Natural killer cell (primary cell): ENCODE measurements around the gene ZFHX3. TPM values are rescaled to one million over a fixed set of nuclear protein-coding genes. Genes with fewer than 3 reads are reported as not detected.
A peak's percentile ranks its signal among the peaks of the same experiment; 100 is the strongest.

Source experiments
- ATAC-seq, 3 donors: fragments of 150-1000 bp in 2 of 3; fragments of 200-7000 bp in 1 of 3; cut with Tn5 transposase; 1 replicate in 1 of 3; 2 replicates in 2 of 3; pipeline ENCODE4 v1.10.0; 2021; ENCODE audit warnings: mild to moderate bottlenecking in 2 of 3, moderate library complexity in 2 of 3
- DNase-seq, 2 donors: peaks; one replicate each; pipeline versions ENCODE4 v3.0.0 to v3.0.0-alpha.2; 2013 to 2021; ENCODE audit warnings: mixed read lengths in 1 of 2
- H3K27ac ChIP-seq: one replicate; pipeline ENCODE4 v1.5.1; 2013; ENCODE audit warnings: mild to moderate bottlenecking, low read length
- H3K27me3 ChIP-seq: one replicate; pipeline ENCODE4 v1.6.1; 2013; ENCODE audit warnings: low read length; ENCODE audit not compliant: control insufficient read depth, insufficient read depth
- H3K36me3 ChIP-seq: one replicate; pipeline ENCODE4 v1.6.1; 2013; ENCODE audit warnings: low read length; ENCODE audit not compliant: control insufficient read depth, insufficient read depth
- H3K4me1 ChIP-seq: one replicate; pipeline ENCODE4 v1.6.1; 2013; ENCODE audit warnings: low read length; ENCODE audit not compliant: control insufficient read depth, insufficient read depth
- H3K4me3 ChIP-seq: one replicate; pipeline ENCODE4 v1.5.1; 2013; ENCODE audit warnings: low read length
- H3K9me3 ChIP-seq: one replicate; pipeline ENCODE4 v1.6.1; 2013; ENCODE audit warnings: low read length; ENCODE audit not compliant: control insufficient read depth, insufficient read depth
- H3K27ac Mint-ChIP-seq, 2 donors: one replicate each; pipeline ENCODE4 v1.8.0; 2022; ENCODE audit warnings: mild to moderate bottlenecking in 2 of 2, mixed read lengths in 2 of 2, moderate library complexity in 1 of 2
- H3K27me3 Mint-ChIP-seq, 2 donors: one replicate each; pipeline ENCODE4 v1.8.0; 2022; ENCODE audit warnings: low read depth in 2 of 2, mixed read lengths in 2 of 2
- H3K36me3 Mint-ChIP-seq: one replicate; pipeline ENCODE4 v1.8.0; 2022; ENCODE audit warnings: mixed read lengths
- H3K4me1 Mint-ChIP-seq, 2 donors: one replicate each; pipeline ENCODE4 v1.8.0; 2022; ENCODE audit warnings: mixed read lengths in 2 of 2
- H3K4me3 Mint-ChIP-seq: one replicate; pipeline ENCODE4 v1.8.0; 2022; ENCODE audit warnings: mild to moderate bottlenecking, moderate library complexity, mixed read lengths
- H3K9me3 Mint-ChIP-seq, 2 donors: one replicate each; pipeline ENCODE4 v1.8.0; 2022; ENCODE audit warnings: mixed read lengths in 2 of 2
- WGBS: methylation state at CpG from one replicate; pipeline ENCODE4 v1.1.7; 2013; ENCODE audit warnings: missing lambda C conversion rate; ENCODE audit not compliant: insufficient coverage; 5-methylcytosine and 5-hydroxymethylcytosine counted together
- intact Hi-C: fragments of 100-400 bp; cut with micrococcal nuclease; formaldehyde crosslinking; loops from one replicate; pipeline ENCODE4 v1.14.2; 2022
- total RNA-seq, 4 donors: library from RNA; stranded (reverse); fragments of 120-200 nt in 1 of 4; gene quantifications; one replicate each; pipeline versions ENCODE4 v1.2.3 to v1.2.4, GENCODE V29; 2013 to 2022
- TF ChIP-seq, protein P1 (sequence below): fragments of 200-600 bp; IDR thresholded peaks from one replicate; pipeline ENCODE4 v1.8.0; 2022; ENCODE audit warnings: antibody characterized with exemption

ZFHX3 gene
- total RNA-seq, 3 donors from 2014 or later (not counting 1 experiment from before 2014, with no cell fraction given): 5.8 to 7.8 (median 7.5) TPM

DNA sequence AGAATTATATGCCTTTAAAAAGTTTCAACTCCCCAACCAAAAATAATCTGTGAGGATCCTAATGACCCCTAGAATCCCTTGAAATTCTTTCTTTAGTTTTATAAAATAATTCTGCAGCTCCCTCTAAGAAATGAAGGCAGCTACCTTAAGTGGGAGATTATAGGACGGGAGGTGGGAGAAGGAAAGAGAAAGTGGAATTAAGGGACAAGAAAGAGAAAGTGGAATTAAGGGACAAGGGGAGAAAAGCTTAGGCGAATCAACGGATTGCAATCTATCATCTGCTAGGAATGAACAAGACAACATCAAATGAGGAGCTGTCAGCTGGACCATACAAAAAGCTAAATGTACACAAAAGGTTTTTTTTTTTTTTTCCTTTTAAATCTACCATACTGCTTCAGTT is 262.0 kb downstream of the ZFHX3 start:
- DNase-seq (no peak), ATAC-seq (no peak)
- Histone ChIP-seq H3K4me1 (peaks cover 14% of the 10 kb centered on the region), H3K27me3 (no peaks in the 10 kb centered on the region), H3K4me3 (no peak overlapping the region), H3K9me3 (no peaks in the 10 kb centered on the region), H3K27ac (no peak overlapping the region), H3K36me3 (no peaks in the 10 kb centered on the region)
- no peak overlapping the region for H3K27ac Mint-ChIP-seq
- peaks cover 0 to 6% of the 10 kb centered on the region in 2 donors for H3K27me3 Mint-ChIP-seq
- no peaks in the 10 kb centered on the region for H3K36me3 Mint-ChIP-seq
- H3K4me1 Mint-ChIP-seq: peaks cover 11 to 22% of the 10 kb centered on the region in 2 donors
- intact Hi-C loops: no loop called here
- H3K9me3 Mint-ChIP-seq: no peaks in the 10 kb centered on the region
- TF ChIP-seq, protein P1, sequence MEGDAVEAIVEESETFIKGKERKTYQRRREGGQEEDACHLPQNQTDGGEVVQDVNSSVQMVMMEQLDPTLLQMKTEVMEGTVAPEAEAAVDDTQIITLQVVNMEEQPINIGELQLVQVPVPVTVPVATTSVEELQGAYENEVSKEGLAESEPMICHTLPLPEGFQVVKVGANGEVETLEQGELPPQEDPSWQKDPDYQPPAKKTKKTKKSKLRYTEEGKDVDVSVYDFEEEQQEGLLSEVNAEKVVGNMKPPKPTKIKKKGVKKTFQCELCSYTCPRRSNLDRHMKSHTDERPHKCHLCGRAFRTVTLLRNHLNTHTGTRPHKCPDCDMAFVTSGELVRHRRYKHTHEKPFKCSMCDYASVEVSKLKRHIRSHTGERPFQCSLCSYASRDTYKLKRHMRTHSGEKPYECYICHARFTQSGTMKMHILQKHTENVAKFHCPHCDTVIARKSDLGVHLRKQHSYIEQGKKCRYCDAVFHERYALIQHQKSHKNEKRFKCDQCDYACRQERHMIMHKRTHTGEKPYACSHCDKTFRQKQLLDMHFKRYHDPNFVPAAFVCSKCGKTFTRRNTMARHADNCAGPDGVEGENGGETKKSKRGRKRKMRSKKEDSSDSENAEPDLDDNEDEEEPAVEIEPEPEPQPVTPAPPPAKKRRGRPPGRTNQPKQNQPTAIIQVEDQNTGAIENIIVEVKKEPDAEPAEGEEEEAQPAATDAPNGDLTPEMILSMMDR: no peak
- peak overlapping the region; percentile 31 for H3K4me3 Mint-ChIP-seq
- WGBS: 90% methylated on average over 3 of the region's 3 CpGs

DNA sequence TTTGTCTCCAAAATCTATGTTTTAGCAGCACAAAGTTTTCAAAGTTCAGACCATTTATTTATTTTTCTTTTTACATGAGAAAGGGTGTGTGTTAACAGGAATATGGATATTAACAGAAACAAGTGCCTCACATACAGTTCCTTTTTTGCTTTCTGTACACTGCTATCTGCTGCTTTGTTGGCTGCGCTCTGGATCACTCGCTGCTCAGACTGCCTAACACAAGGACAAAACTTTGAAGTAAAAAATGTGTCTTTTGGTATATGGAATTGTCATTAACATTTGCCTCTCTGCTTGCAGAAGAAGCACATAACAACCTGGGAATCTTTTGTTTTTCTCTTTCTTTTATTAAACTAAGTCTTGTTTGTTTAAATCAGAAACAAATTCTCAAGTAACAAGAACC is 262.8 kb downstream of the ZFHX3 start:
- Histone ChIP-seq H3K27me3 (no peaks in the 10 kb centered on the region), H3K4me1 (peaks cover 14% of the 10 kb centered on the region), H3K36me3 (no peaks in the 10 kb centered on the region), H3K9me3 (no peaks in the 10 kb centered on the region), H3K27ac (no peak overlapping the region), H3K4me3 (no peak overlapping the region)
- DNase-seq (no peak), ATAC-seq (no peak)
- Mint-ChIP-seq H3K9me3 (no peaks in the 10 kb centered on the region), H3K4me3 (no peak overlapping the region), H3K36me3 (no peaks in the 10 kb centered on the region), H3K4me1 (peaks cover 11 to 22% of the 10 kb centered on the region in 2 donors), H3K27me3 (peaks cover 0 to 6% of the 10 kb centered on the region in 2 donors), H3K27ac (no peak overlapping the region)
- intact Hi-C loops: no loop called here
- WGBS: 95% methylated on average over 2 of the region's 2 CpGs
- TF ChIP-seq, protein P1: no peak

DNA sequence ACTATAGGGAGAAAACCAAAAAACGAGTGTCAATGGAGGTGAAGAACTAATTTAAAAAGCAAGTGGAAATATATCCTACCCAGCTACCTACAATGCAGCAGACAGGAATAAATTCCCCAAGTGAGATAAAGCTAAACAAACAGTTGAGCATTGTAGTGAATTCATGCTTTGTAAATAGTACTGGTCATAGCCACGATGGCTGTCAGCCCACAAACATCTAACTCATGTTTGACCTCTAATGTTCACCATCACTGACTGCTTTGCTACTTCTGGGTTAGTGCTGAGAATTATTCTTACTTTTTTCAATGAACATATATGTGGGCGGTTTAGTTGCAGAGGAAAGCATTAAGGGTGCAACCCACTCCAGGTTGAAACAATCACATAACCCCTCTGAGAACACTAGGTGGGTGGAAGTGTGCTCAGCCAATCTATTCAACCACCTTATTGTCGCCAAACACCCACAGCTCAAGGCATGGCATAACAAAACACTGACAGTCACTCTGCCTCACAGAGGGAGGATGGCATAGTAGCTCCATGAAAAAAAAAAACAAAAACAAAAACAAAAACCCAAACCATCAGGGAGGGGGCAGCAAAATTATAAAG is 264.1 kb downstream of the ZFHX3 start:
- H3K4me1 Mint-ChIP-seq: peaks cover 11 to 18% of the 10 kb centered on the region in 2 donors
- no peak overlapping the region for H3K27ac Mint-ChIP-seq
- Histone ChIP-seq H3K9me3 (no peaks in the 10 kb centered on the region), H3K4me3 (no peak overlapping the region), H3K4me1 (peaks cover 14% of the 10 kb centered on the region), H3K27ac (no peak overlapping the region), H3K27me3 (no peaks in the 10 kb centered on the region), H3K36me3 (no peaks in the 10 kb centered on the region)
- no peaks in the 10 kb centered on the region for H3K36me3 Mint-ChIP-seq
- intact Hi-C loops: no loop called here
- H3K4me3 Mint-ChIP-seq: no peak overlapping the region
- DNase-seq (no peak), ATAC-seq (no peak)
- H3K27me3 Mint-ChIP-seq: peaks cover 0 to 6% of the 10 kb centered on the region in 2 donors
- TF ChIP-seq, protein P1: no peak
- WGBS: 83% methylated on average over 2 of the region's 4 CpGs
- H3K9me3 Mint-ChIP-seq: no peaks in the 10 kb centered on the region

DNA sequence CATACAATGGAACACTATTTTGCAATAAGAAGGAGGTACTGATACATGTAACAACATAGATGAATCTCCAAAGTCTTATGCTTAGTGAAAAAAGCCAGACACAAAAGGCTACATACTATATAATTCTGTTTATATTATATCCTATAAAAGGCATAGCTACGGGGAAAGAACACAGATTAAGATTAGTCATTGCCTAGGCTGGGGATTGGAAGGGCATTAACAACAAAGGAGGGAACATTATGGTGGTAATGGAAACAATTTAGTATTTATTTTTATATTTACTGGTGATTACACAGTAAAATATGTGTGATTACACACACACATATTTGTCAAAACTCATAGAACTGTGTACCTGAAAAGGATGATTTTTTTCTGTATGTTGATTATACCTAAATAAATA is 278.1 kb downstream of the ZFHX3 start:
- no peaks in the 10 kb centered on the region for H3K36me3 ChIP-seq
- Mint-ChIP-seq H3K27ac (no peak overlapping the region), H3K36me3 (no peaks in the 10 kb centered on the region), H3K4me3 (no peak overlapping the region), H3K9me3 (peaks cover 3 to 4% of the 10 kb centered on the region in 2 donors), H3K4me1 (no peaks in the 10 kb centered on the region), H3K27me3 (no peaks in the 10 kb centered on the region)
- no peaks in the 10 kb centered on the region for H3K27me3 ChIP-seq
- DNase-seq (no peak), ATAC-seq (no peak)
- no peak overlapping the region for H3K27ac ChIP-seq
- no peaks in the 10 kb centered on the region for H3K4me1 ChIP-seq
- no peaks in the 10 kb centered on the region for H3K9me3 ChIP-seq
- no CpG with 5 or more reads among the region's 1 CpG for WGBS
- TF ChIP-seq, protein P1: no peak
- H3K4me3 ChIP-seq: no peak overlapping the region
- intact Hi-C loops: no loop called here
